ENCODE measurements around the gene MMRN2. TPM values are rescaled to one million over a fixed set of nuclear protein-coding genes. Genes with fewer than 3 reads are reported as not detected.

Gene MMRN2
- total and polyA plus RNA-seq, 4 donors: 10.2 to 55.3 (median 29.0) TPM

- Histone ChIP-seq H3K27me3 (ENCODE audit: control insufficient read depth in 3 of 3, insufficient read depth in 3 of 3, low read length in 2 of 3) (no peaks in the 10 kb centered on the region), H3K9ac (ENCODE audit: insufficient read depth in 1 of 2, low read length in 2 of 2) (no peak overlapping the region), H3K4me1 (ENCODE audit: control insufficient read depth in 5 of 5, insufficient read depth in 5 of 5, low read length in 5 of 5) (peaks cover 0 to 10% (median 5%) of the 10 kb centered on the region in 5 donors), H3K27ac (ENCODE audit: low read depth in 1 of 2, low read length in 1 of 2) (no peak overlapping the region), H3K9me3 (ENCODE audit: control insufficient read depth in 4 of 4, insufficient read depth in 3 of 4, low read length in 3 of 4) (no peaks in the 10 kb centered on the region), H3K4me3 (no peak overlapping the region), H3K36me3 (ENCODE audit: control insufficient read depth in 4 of 4, insufficient read depth in 4 of 4, low read length in 4 of 4) (no peaks in the 10 kb centered on the region)
- DNase-seq (no peak), ATAC-seq (ENCODE audit: insufficient read depth, low FRiP score) (no peak)
- 87 to 98% methylated on average over 5 of the region's 5 CpGs for WGBS, 2 donors
- no peak for TF ChIP-seq CTCF (IDR thresholded peaks at IDR 0.05; ENCODE audit: control extremely low read depth, extremely low read depth)
Observed at GRCh38 chr10:86976362-86977056, 19.1 kb upstream of the MMRN2 start.

GRCh38 chr10:86974484-86974883, 17.1 kb upstream of the MMRN2 start:
- H3K27me3 ChIP-seq (ENCODE audit: control insufficient read depth in 3 of 3, insufficient read depth in 3 of 3, low read length in 2 of 3): no peaks in the 10 kb centered on the region
- no peaks in the 10 kb centered on the region for H3K9me3 ChIP-seq (ENCODE audit: control insufficient read depth in 4 of 4, insufficient read depth in 3 of 4, low read length in 3 of 4)
- no peak overlapping the region for H3K9ac ChIP-seq (ENCODE audit: insufficient read depth in 1 of 2, low read length in 2 of 2)
- peak overlapping the region in 1 of 2 donors; percentile 80 for H3K27ac ChIP-seq (ENCODE audit: low read depth in 1 of 2, low read length in 1 of 2)
- DNase-seq (peak in 1 of 3 donors; percentile 16), ATAC-seq (ENCODE audit: insufficient read depth, low FRiP score) (no peak)
- TF ChIP-seq CTCF (IDR thresholded peaks at IDR 0.05; ENCODE audit: control extremely low read depth, extremely low read depth): no peak
- no peaks in the 10 kb centered on the region for H3K36me3 ChIP-seq (ENCODE audit: control insufficient read depth in 4 of 4, insufficient read depth in 4 of 4, low read length in 4 of 4)
- H3K4me3 ChIP-seq: no peak overlapping the region
- WGBS, 2 donors: 68 to 89% methylated on average over 7 of the region's 7 CpGs
- H3K4me1 ChIP-seq (ENCODE audit: control insufficient read depth in 5 of 5, insufficient read depth in 5 of 5, low read length in 5 of 5): peaks cover 0 to 19% (median 10%) of the 10 kb centered on the region in 5 donors

GRCh38 chr10:86972613-86973380, 15.4 kb upstream of the MMRN2 start:
- peak overlapping the region in 1 of 2 donors; percentile 98 for H3K27ac ChIP-seq (ENCODE audit: low read depth in 1 of 2, low read length in 1 of 2)
- TF ChIP-seq CTCF (IDR thresholded peaks at IDR 0.05; ENCODE audit: control extremely low read depth, extremely low read depth): no peak
- no peak overlapping the region for H3K4me3 ChIP-seq
- 90 to 93% methylated on average over 11 of the region's 11 CpGs for WGBS, 2 donors
- peak in 1 of 3 donors; percentile 6 for DNase-seq
- H3K27me3 ChIP-seq (ENCODE audit: control insufficient read depth in 3 of 3, insufficient read depth in 3 of 3, low read length in 2 of 3): peaks cover 0 to 10% (median 2%) of the 10 kb centered on the region in 3 donors
- H3K36me3 ChIP-seq (ENCODE audit: control insufficient read depth in 4 of 4, insufficient read depth in 4 of 4, low read length in 4 of 4): no peaks in the 10 kb centered on the region
- peaks cover 0 to 35% (median 20%) of the 10 kb centered on the region in 5 donors for H3K4me1 ChIP-seq (ENCODE audit: control insufficient read depth in 5 of 5, insufficient read depth in 5 of 5, low read length in 5 of 5)
- no peak for ATAC-seq (ENCODE audit: insufficient read depth, low FRiP score)
- no peaks in the 10 kb centered on the region for H3K9me3 ChIP-seq (ENCODE audit: control insufficient read depth in 4 of 4, insufficient read depth in 3 of 4, low read length in 3 of 4)
- H3K9ac ChIP-seq (ENCODE audit: insufficient read depth in 1 of 2, low read length in 2 of 2): no peak overlapping the region

Data from lung (tissue), 12 donors.